ENCODE data around the gene ALDH1A2. TPM values are rescaled to one million over a fixed set of nuclear protein-coding genes. Genes with fewer than 3 reads are reported as not detected.
"Not testable (repeated sequence)": the region's sequence is repeated elsewhere in the genome, so short reads cannot be mapped to it uniquely, and the experiment has no call there.

Gene ALDH1A2
- under 1 TPM; 0.34 to 0.36 TPM for total RNA-seq

DNA sequence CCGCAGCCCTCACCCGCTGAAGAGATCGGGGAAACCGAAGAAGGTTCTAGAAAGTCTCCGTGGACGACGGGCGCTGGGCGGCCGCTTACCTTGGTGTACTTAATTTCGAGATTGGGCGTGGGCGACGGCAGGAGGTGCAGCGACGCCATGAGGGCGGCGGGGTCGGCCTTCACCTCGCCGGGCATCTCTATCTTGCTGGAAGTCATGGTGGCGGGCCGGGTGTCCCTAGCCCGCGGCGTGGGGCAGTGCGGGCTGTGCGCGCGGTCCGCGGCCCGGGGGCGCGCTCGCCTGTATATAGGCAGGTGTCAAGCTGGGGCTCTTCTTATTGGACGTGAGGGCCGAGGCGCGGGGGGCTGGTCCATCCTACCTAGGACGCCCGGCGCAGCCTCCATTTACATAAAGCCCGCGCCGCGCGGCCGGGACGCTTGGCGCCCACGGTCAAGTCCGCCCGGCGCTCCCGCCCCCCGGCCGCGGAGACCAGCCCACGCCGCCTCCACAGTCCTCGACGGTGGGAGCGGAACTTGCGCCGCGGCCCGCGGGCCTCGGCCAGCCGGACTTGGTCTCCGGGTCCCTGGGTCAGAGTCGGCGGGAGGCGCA is at the start of gene ALDH1A2:
TSS of gene ALDH1A2 (minus strand) at position 267 of the 597 bp plus-strand sequence. CDS start at position 206, 61 bp downstream.
- ChIA-PET CTCF (interaction anchor here (1.5 to 1.6 kb wide), 3 partner anchors 13 to 205 kb away, joined by 3 to 4 read pairs (median 3); no protein-coding TSS in a partner anchor), POLR2A (no interaction called here)

DNA sequence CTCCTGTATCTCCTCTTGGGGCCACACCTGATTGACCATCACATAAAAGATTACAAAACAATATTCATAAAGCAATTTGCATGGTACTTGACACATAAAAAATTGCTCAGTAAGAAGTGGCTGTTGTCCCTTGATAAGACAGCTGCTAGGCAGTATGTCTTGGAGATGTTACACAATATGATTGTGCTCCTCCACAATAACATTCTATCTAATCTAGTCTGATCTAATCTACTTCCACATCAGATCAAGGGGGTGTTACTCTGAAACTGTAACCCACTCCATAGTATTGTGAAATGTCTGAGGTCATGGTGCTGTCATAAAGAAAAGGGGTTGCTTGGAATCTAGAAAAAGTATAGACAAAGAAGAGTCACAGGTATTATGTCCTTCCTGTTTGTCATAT is 49.3 kb upstream of the ALDH1A2 start:
- CTCF ChIA-PET = no interaction called here

DNA sequence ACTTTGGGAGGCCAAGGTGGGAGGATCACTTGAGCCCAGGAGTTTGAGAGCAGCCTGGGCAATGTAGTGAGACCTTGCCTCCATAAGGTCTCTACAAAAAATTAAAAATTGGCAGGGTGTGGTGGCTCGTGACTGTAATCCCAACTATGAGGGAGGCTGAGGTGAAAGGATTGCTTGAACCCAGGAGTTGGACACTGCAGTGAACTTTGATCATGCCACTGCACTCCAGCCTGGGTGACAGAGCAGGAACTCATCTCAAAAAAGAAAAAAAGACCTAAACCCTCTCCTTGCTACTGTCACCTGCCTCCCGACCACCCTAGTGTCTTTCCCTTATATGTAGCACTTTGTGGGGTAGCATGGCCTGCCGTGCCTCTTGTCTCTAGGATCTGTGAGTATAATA is 48.9 kb upstream of the ALDH1A2 start:
- ChIA-PET CTCF (no interaction called here), POLR2A (no interaction called here)

More for the DNA sequence above, 49.3 kb upstream of the ALDH1A2 start:
- POLR2A ChIA-PET = no interaction called here

DNA sequence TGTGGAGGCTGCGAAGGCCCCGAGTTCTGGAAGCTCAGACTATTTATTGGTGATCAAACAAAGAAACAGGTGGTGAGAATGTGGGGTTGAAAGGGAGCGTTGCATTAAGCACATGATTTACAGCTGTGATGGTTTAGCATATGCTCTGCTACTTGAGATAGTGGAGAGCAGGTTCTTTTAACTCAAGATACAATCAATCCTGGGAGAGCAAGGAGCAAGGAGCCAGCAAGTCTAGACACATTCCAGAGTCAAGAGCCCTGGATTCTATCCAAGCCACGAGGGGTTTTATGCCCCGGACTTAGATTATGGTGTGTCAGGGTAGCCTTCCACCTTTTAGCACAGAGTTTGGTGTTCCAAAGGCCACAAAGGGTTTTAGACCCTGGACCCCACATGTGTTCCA is 47.8 kb upstream of the ALDH1A2 start:
- CTCF ChIA-PET, POLR2A ChIA-PET: not testable (repeated sequence)

DNA sequence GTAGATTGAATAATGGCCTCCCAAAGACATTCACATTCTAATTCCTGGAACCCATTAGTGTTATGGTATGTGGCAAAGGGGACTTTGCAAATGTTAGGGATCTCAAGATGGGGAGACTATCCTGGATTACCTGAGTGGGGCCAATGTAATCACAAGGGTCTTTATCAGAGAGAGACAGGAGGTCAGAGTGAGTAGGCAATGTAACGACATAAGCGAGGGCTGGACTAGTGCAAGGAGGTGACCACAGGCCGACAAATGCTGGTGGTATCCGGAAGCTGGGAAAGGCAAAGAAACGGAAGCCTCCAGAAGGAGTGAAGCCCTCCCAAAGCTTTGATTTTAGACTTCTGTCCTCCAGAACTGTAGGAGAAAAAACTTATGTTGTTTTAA is 46.2 kb upstream of the ALDH1A2 start:
- ChIA-PET POLR2A (no interaction called here), CTCF (no interaction called here)

DNA sequence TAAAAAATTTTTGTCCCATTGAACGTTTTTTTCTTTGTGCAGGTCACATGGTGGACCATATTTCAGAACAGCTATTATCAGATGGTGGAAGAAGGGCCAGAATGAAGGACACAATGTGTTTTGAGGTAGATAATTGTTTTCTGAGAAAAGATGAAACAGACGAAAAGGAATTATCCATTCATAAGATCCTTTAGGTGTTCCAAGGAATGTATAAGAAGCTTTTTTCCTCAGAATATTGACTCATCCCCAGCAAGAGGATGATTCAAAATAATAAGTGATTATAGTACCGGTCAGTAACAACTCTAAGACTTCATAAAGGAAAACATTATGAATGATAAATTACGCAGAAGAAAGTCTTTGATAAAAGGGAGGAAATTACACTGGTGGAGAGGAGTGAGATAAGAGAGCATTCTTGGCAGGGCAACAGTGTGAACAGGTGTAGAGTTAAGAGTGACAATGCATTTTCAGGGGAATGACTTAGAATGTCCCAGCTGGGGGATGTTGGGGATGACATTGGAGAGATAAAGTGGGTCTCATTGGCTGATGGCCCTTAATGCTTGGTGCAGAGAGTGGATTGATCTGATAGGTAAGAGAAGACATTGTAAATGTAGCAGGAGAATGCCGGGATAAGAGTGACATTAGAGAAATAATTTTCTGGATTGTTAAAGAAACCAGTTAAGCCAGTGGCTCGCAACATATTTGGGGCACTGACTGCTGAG is 45.6 kb upstream of the ALDH1A2 start:
- CTCF ChIA-PET = no interaction called here
- POLR2A ChIA-PET = no interaction called here

DNA sequence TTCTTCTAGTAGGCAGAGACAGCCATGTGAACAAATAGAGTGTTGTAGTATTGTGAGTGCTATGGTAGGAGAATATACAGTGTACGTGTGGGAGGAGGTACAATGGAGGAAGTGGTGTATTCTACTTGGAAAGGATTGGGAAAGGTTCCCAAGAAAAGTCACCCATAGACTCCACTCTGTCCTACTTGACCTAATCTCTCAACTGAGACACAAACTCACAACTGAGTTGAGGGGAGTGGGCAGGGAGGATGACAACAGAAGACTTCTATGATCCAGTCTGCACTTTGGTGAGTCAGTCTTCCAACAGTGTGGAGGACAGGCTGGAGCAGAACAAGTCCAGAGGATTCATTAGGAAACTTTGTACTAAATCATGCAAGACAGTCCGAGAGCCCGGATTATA is 43.9 kb upstream of the ALDH1A2 start:
- ChIA-PET POLR2A (no interaction called here), CTCF (no interaction called here)

DNA sequence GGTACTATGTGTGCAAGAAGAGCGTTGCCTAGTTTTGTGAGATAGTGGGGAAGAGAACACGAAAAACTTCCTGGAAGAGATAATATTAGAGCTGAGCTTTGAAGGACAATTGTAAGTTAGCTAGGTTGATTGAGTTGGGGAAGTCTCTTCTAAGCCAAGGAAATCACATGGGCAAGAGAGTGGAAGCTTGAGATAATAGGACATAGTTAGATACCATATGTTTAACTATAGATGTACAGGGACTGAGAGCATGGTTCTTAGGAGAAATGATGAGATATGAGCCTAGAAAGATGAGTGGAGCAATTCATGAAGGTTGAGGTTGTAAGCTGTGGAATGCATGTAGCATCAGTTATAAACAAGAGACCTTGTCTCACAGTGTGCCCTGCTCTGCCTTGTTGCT is 42.6 kb upstream of the ALDH1A2 start:
- POLR2A ChIA-PET = no interaction called here

DNA sequence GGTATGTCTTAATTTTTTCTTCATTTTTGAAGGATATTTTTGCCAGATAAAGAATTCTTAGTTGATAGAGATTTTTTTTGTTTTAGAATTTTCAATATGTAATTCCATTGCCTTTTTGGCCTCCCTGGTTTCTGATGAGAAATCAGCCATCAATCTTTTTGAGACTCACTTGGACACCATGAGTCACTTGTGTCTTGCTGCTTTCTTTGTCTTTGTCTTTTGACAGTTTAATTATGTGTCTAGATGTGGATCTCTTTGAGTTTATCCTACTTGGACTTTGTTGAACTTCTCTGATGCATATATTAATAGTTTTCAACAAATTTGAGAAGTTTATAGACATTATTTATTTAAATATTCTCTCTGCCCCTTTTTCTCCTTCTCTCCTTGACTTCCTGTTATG is 38.0 kb upstream of the ALDH1A2 start:
- ChIA-PET CTCF (no interaction called here), POLR2A (no interaction called here)

More for the DNA sequence above, 42.6 kb upstream of the ALDH1A2 start:
- CTCF ChIA-PET = no interaction called here

DNA sequence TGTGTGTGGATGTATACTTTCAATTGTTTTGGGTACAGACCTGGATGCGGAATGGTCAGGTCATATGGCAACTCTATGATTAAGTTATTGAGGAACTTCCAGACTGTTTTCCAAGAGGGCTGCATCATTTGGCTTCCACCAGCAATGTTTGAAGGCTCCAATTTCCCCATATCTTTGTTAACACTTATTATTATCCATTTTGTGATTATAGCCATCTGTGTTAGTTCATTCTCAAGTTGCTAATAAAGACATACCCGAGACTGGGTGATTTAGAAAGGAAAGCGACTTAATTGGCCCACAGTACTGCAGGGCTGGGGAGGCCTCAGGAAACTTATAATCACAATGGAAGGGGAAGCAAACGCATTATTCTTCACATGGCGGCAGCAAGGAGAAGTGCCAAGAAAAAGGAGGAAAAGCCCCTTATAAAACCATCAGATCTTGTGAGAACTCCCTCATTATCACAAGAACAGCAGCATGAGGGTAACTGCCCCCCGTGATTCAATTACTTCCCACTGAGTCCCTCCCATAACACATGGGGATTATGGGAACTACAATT is 31.1 kb upstream of the ALDH1A2 start:
- POLR2A ChIA-PET = no interaction called here
- CTCF ChIA-PET = no interaction called here

DNA sequence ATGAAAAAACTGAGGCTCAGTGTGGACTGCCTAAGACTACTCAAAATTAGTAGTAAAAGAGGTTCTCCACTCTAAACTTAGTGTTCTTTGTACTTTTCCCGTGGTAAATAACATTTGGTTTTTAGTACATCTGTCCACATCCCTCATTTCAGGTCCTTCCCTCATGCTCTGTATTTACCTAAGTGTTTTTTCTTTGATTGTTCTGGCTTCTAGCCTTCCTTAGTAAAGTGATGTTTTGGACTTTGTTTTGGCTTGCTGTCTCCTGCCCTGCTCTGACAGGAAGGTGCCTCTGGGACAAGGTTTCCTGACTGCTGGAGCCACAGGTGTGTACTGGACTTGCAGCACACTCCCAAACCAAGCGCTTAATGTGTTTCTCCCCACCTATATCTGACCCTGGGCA is 29.9 kb upstream of the ALDH1A2 start:
- ChIA-PET CTCF (no interaction called here), POLR2A (no interaction called here)

DNA sequence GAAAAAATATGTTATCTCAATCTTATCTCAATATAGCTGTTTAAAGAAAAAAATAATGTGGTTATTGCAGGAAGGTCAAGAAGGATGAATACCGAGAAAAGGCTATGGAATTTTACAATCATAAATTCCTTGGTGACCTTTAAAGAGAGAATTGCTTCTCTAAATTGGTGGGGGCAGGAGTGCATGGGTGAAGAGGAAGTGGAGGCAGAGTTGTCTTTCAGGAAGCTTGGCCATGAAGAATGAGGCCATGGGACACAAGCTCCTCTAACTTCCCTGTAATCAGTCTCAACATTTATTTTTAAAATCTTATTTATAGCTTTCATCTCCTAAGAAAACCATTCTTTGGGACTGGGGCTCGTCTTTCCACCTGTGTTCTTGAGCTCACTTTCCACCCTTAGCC is 22.4 kb upstream of the ALDH1A2 start:
- POLR2A ChIA-PET = no interaction called here
- CTCF ChIA-PET = interaction anchor here (0.6 kb wide), 1 partner anchor 128 kb away, joined by 3 read pairs; no protein-coding TSS in a partner anchor

DNA sequence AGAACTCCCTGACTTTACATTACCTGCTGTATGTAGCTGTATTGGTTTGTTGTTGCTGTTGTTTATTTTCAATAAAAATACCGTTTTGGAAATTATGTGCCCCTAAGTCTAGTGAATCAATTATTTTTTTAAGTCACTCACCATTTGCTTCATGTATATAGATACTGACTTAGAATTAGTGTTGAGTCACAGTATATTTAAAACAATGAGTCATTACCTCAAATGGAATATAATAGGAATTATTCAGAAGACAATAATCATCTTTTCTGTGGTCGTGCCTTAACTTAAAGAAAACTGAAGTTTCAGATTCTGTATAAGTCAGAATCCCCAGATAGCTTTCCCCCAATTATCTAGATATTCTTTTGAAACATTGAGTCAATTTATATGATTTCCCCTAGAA is 21.0 kb upstream of the ALDH1A2 start:
- POLR2A ChIA-PET = no interaction called here
- CTCF ChIA-PET = no interaction called here

DNA sequence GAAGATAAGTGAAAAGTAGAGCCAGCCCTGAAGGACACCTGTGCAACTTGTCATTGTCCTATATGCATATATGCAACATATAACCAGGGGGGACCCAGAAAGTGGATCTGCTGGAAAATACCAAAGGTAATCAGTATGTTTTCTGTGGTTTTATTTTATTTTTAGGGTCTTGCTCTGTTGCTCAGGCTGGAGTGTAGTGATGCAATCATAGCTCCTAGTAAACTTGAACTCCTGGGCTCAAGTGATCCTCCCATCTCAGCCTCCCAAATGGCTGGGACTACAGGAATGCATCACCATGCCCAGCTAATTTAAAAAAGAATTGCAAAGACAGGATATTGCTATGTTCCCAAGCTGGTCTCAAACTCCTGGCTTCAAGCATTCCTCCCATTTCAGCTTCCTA is 18.0 kb upstream of the ALDH1A2 start:
- ChIA-PET CTCF (no interaction called here), POLR2A (no interaction called here)

DNA sequence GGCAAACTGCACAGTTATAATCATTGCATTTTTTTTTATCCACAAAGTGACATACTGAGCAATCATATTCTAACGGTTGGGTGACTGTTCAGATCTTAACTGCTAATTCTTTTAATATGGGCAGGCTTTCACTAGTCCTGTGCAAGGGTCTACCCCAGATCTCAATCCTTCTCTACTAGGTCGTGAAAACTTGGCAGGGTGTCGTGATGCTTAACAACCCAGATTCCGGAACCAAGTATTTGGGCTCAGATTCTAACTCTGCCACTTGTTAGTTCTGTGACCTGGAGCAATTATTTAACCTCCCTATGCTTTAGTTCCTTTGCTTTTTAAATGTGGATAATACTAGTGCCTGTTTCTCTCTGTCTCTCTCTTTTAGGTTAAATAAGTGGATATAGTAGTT is 16.4 kb upstream of the ALDH1A2 start:
- POLR2A ChIA-PET = no interaction called here
- CTCF ChIA-PET = no interaction called here

DNA sequence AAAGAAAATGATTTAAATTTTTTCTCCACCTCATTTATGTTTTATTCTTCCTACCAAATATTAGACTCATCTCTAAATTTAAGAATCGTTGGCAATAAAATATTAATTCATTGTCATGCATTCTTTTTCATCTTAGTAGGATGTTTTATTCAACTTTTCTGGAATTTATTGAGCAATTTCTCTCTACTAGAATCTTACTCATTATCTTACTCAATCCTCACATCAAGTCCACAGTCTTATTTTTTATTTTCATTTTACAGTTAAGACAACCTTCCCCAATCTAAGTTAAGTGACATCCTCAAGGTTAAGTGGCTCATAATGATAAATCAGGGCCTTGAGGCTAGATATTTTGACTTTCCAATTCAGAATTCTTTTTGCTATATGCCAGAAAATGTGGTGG is 15.9 kb upstream of the ALDH1A2 start:
- POLR2A ChIA-PET = no interaction called here
- CTCF ChIA-PET = no interaction called here

DNA sequence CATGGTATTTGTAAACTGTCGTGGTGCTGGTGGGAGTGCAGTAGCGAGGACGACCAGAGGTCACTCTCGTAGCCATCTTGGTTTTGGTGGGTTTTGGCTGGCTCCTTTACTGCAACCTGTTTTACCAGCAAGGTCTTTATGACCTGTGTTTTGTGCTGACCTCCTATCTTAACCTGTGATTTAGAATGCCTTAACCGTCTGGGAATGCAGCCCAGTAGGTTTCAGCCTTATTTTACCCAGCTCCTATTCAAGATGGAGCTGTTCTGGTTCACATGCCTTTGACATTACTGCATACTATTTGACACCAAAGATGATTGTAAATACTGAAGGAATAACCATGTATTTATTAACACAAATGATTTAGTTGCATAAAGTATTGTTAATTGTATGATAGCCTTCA is 15.4 kb upstream of the ALDH1A2 start:
- POLR2A ChIA-PET, CTCF ChIA-PET: not testable (repeated sequence)

DNA sequence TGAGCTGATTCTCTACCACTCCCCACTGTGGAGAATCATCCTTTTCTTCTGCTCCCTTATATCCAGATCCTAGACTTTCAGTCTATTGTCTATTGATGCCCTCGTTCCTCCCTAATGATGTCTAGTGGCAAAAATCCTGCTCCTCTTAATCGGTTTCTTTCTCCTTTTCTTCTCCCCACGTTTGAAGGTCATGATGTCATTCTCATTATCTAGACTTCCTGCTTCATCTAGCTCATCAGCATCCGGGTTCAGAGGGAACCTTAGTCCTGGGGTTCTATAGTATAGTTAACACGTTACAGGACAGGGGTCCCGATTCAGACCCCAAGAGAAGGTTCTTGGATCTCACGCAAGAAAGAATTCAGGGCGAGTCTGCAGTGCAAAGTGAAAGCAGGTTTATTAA is 14.9 kb upstream of the ALDH1A2 start:
- ChIA-PET POLR2A (no interaction called here), CTCF (no interaction called here)

DNA sequence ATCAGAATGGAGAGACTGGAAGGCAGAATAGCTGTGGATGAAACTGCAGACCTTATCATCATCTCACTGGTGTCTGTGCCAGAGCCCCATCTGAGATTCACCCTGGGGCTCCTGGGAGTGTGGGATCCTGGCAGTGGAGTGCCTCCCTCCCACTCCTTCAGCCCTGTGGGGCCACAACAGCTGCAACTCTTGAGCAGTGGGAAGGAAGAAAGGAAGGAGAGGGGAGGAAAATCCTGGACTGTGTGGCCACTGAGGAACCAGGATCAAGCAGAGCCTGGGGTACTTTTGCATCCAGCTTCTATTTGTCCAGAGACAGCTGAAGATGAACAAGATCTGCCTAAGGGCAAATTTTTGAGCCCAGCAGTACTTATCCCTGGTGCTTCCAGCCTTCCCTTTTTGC is 13.1 kb upstream of the ALDH1A2 start:
- ChIA-PET POLR2A (no interaction called here), CTCF (interaction anchor here (1.7 kb wide), 1 partner anchor 12 kb away, joined by 4 read pairs; the partner anchor contains the start of gene ALDH1A2)

DNA sequence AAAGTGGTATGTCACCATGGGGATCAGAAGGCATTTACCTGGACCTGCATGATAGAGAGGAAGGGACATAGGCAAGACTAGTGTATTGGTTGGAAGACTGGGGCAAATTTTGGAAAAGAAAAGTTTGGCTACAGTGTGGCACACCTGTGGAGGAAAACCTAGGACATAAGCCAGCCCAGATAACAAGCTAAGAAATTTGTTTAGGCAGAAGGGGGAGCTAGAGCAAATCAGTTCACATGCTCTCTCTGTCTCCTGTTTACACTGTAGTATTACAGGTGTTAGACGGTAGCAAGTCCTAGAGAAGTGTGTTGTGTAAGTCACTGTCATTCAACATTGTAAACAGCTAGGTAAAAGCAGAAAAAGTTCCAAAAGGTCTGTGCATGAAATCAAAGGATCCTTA is 11.9 kb upstream of the ALDH1A2 start:
- CTCF ChIA-PET = interaction anchor here (1.7 kb wide), 1 partner anchor 11 kb away, joined by 4 read pairs; the partner anchor contains the start of gene ALDH1A2
- POLR2A ChIA-PET = no interaction called here

DNA sequence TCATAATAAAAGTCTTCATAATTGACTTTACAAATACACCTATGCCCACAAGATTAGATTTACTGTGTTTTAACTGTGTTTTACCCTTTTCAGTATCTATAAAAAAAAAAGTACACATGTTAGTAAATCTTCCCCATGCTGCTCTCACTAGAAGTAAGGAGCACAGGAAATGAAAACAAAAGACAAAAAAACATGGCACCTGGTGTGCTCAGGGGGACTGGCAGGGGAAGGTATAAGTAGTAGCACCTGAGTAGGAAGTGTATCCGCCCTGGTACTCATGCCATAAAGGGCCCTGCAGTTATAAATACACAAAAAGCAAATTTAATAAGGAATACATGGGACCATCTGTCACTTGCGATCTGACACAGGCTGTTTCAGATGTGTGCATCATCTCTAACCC is 8.9 kb upstream of the ALDH1A2 start:
- POLR2A ChIA-PET = no interaction called here

More for the DNA sequence above, 8.9 kb upstream of the ALDH1A2 start:
- CTCF ChIA-PET = no interaction called here
